NCI-H748 treated with DMSO at 0.1 percent for 48 hours (cell line): ENCODE data around the gene ALDH1A1.

Experiments used
- DNase-seq: peaks from one replicate; lab custom pipeline; 2025; lab: John Stamatoyannopoulos, UW

The ALDH1A1 gene

GRCh38 chr9:72855890-72856523 lies 96.8 kb downstream of the ALDH1A1 start:
- no peak for DNase-seq

- DNase-seq = no peak
These were observed 97.5 kb downstream of the ALDH1A1 start for GRCh38 chr9:72855321-72855720.
